ENCODE measurements around the gene RPS16.

- TF ChIP-seq CTCF (IDR thresholded peaks at IDR 0.05) (no peak), POLR2A (IDR thresholded peaks at IDR 0.05) (no peak), POLR2AphosphoS5 (IDR thresholded peaks at IDR 0.05) (no peak)
Observed at GRCh38 chr19:39411081-39411831, 24.5 kb downstream of the RPS16 start.

Measured in prostate gland (tissue), 2 donors.